Bone marrow (tissue), 2 donors: ENCODE results near the gene TMEM219.

Source experiments
- DNase-seq, 2 donors: peaks; one replicate each; lab custom pipeline; 2025; lab: John Stamatoyannopoulos, UW

Gene TMEM219

GRCh38 chr16:29995324-29995910 is 33.5 kb downstream of the TMEM219 start, which contains the start of gene HIRIP3:
Gene HIRIP3 (minus strand): TSS chr16:29995617. CDS start chr16:29995605, 12 bp downstream.
- peak; percentile 68 to 94 for DNase-seq

- DNase-seq: peak; percentile 89 to 94
Measured at GRCh38 chr16:29995911-29996765, 34.3 kb downstream of the TMEM219 start, which contains the start of gene INO80E. Gene INO80E (plus strand): TSS chr16:29996241. CDS start chr16:29996311, 70 bp downstream.

GRCh38 chr16:29996766-29997250 is 34.9 kb downstream of the TMEM219 start:
- no peak for DNase-seq

- DNase-seq: no peak
Measured at GRCh38 chr16:29999605-30000004, 37.7 kb downstream of the TMEM219 start.

GRCh38 chr16:30000735-30001631 is 39.1 kb downstream of the TMEM219 start:
- no peak for DNase-seq

GRCh38 chr16:30002614-30003346 is 40.9 kb downstream of the TMEM219 start:
- no peak for DNase-seq

GRCh38 chr16:30003670-30004423 is 42.0 kb downstream of the TMEM219 start:
- no peak for DNase-seq

- DNase-seq: no peak
Measured at GRCh38 chr16:30004424-30004776, 42.5 kb downstream of the TMEM219 start.

- DNase-seq: no peak
Measured at GRCh38 chr16:30004811-30005242, 42.9 kb downstream of the TMEM219 start.

- peak in 1 of 2 donors; percentile 22 for DNase-seq
Measured at GRCh38 chr16:30005341-30006094, 43.6 kb downstream of the TMEM219 start.

- DNase-seq: no peak
Measured at GRCh38 chr16:30006095-30006473, 44.2 kb downstream of the TMEM219 start.

- no peak for DNase-seq
Measured at GRCh38 chr16:30006659-30007377, 44.9 kb downstream of the TMEM219 start.

GRCh38 chr16:30007378-30007895 is 45.6 kb downstream of the TMEM219 start:
- DNase-seq: no peak

GRCh38 chr16:30009085-30009862 is 47.4 kb downstream of the TMEM219 start:
- DNase-seq: no peak

- DNase-seq: no peak
Measured at GRCh38 chr16:30009990-30010843, 48.3 kb downstream of the TMEM219 start.

- DNase-seq: no peak
Measured at GRCh38 chr16:30010844-30011713, 49.2 kb downstream of the TMEM219 start, which contains the start of gene DOC2A. Gene DOC2A (minus strand): TSS chr16:30011027. CDS start chr16:30010222, 805 bp downstream.
